ENCODE data around the gene RBL2. TPM values are rescaled to one million over a fixed set of nuclear protein-coding genes. Genes with fewer than 3 reads are reported as not detected.

RBL2 gene
- total and polyA plus RNA-seq, 9 of the 15 experiments (the other 6 are each of a cell fraction or from before 2014, with no cell fraction given): 7.8 to 76.3 (median 28.5) TPM

DNA sequence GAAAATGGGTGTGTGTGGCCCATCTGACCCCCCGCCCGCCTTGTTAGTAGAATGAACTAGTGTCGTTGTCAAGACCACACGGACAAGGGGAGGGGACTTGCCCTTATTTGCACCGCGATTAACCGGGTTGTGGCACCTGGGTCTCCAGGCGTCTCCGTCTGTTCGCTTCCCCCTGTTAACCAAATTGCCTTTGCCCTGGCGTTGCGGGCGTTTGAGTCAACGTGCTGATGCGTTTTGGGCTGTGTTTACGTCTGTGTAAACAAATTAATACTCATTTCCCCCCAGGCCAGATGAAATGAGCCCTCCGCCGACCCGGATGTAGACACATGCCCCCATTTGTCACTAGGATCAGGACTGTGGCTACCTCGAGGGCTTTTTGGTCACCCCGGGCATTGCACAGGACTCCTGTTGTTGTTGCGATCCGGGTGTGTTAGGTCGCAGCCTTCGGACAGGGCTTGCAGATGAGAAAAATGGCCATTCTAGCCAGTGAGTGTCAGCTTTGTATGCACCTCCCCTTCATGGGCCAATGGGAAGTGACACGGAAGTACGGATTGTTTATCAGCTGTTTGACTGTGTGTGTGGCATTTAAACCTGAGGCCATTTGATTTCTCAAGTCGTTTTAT, 906 bp downstream of the RBL2 start (continued):
- TF ChIP-seq, protein P1, sequence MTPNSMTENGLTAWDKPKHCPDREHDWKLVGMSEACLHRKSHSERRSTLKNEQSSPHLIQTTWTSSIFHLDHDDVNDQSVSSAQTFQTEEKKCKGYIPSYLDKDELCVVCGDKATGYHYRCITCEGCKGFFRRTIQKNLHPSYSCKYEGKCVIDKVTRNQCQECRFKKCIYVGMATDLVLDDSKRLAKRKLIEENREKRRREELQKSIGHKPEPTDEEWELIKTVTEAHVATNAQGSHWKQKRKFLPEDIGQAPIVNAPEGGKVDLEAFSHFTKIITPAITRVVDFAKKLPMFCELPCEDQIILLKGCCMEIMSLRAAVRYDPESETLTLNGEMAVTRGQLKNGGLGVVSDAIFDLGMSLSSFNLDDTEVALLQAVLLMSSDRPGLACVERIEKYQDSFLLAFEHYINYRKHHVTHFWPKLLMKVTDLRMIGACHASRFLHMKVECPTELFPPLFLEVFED (CRISPR knock-in tag; conservative IDR thresholded peaks at IDR 0.05): no peak
- no peak for TF ChIP-seq HSF4 (CRISPR knock-in tag; IDR thresholded peaks at IDR 0.05; ENCODE audit: borderline replicate concordance)
- no peak for TF ChIP-seq ADNP (tag; IDR thresholded peaks at IDR 0.05)
- TF ChIP-seq, protein P2, sequence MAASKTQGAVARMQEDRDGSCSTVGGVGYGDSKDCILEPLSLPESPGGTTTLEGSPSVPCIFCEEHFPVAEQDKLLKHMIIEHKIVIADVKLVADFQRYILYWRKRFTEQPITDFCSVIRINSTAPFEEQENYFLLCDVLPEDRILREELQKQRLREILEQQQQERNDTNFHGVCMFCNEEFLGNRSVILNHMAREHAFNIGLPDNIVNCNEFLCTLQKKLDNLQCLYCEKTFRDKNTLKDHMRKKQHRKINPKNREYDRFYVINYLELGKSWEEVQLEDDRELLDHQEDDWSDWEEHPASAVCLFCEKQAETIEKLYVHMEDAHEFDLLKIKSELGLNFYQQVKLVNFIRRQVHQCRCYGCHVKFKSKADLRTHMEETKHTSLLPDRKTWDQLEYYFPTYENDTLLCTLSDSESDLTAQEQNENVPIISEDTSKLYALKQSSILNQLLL (CRISPR knock-in tag; IDR thresholded peaks at IDR 0.05; ENCODE audit: borderline replicate concordance): no peak
- TF ChIP-seq POLR2A (conservative IDR thresholded peaks at IDR 0.05): peak; percentile 42; the same call in 1 of the 2 replicates
- TF ChIP-seq RBFOX2 (IDR thresholded peaks at IDR 0.05; ENCODE audit: low read depth, low read length): no peak
- TF ChIP-seq, protein P3, sequence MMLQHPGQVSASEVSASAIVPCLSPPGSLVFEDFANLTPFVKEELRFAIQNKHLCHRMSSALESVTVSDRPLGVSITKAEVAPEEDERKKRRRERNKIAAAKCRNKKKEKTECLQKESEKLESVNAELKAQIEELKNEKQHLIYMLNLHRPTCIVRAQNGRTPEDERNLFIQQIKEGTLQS (IDR thresholded peaks at IDR 0.05): no peak
- TF ChIP-seq, protein P3 (CRISPR knock-in tag; conservative IDR thresholded peaks at IDR 0.05): no peak
- TF ChIP-seq, protein P4, sequence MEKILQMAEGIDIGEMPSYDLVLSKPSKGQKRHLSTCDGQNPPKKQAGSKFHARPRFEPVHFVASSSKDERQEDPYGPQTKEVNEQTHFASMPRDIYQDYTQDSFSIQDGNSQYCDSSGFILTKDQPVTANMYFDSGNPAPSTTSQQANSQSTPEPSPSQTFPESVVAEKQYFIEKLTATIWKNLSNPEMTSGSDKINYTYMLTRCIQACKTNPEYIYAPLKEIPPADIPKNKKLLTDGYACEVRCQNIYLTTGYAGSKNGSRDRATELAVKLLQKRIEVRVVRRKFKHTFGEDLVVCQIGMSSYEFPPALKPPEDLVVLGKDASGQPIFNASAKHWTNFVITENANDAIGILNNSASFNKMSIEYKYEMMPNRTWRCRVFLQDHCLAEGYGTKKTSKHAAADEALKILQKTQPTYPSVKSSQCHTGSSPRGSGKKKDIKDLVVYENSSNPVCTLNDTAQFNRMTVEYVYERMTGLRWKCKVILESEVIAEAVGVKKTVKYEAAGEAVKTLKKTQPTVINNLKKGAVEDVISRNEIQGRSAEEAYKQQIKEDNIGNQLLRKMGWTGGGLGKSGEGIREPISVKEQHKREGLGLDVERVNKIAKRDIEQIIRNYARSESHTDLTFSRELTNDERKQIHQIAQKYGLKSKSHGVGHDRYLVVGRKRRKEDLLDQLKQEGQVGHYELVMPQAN (IDR thresholded peaks at IDR 0.05; ENCODE audit: borderline replicate concordance): peak; percentile 96
- peak; percentile 54 for TF ChIP-seq TAF1 (IDR thresholded peaks at IDR 0.05; ENCODE audit: control insufficient read depth, extremely low read depth, insufficient read depth, low read length, severe bottlenecking)
- no peak for TF ChIP-seq ESRRA (IDR thresholded peaks at IDR 0.05; ENCODE audit: borderline replicate concordance, low read depth)
- peak in 1 of 2 experiments; percentile 39; a peak in 1 of 4 replicates for TF ChIP-seq FOXA3 (CRISPR knock-in tag; conservative IDR thresholded peaks at IDR 0.05 in 1 of 2, IDR thresholded peaks at IDR 0.05 in 1 of 2)
- TF ChIP-seq HCFC1 (IDR thresholded peaks at IDR 0.05; ENCODE audit: low read depth, low read length): 0 out of 2 replicates have a peak, but pooled peaks have one; percentile 13
- no peak for TF ChIP-seq ATF1 (CRISPR knock-in tag; IDR thresholded peaks at IDR 0.05)
- TF ChIP-seq ATF1 (tag; IDR thresholded peaks at IDR 0.05): peak; percentile 48
- peak; percentile 64 for TF ChIP-seq NEUROD1 (IDR thresholded peaks at IDR 0.05; ENCODE audit: borderline replicate concordance, low read depth, low read length, partially characterized antibody)
- peak; percentile 80; the same call in 1 of the 2 replicates for TF ChIP-seq MBD2 (IDR thresholded peaks at IDR 0.05; ENCODE audit: borderline replicate concordance, low read depth)
- TF ChIP-seq CC2D1A (IDR thresholded peaks at IDR 0.05): no peak
- TF ChIP-seq ZNF165 (CRISPR knock-in tag; IDR thresholded peaks at IDR 0.05; ENCODE audit: borderline replicate concordance): no peak
- TF ChIP-seq MEF2A (IDR thresholded peaks at IDR 0.05; ENCODE audit: control insufficient read depth, low read depth, low read length): no peak
- TF ChIP-seq E2F3 (CRISPR knock-in tag; IDR thresholded peaks at IDR 0.05): no peak
- no peak for TF ChIP-seq EHMT2 (IDR thresholded peaks at IDR 0.05)
- peak; percentile 18; the same call in 1 of the 2 replicates for TF ChIP-seq GTF2E2 (tag; IDR thresholded peaks at IDR 0.05)
- peak; percentile 56 for TF ChIP-seq POLR2AphosphoS5 (IDR thresholded peaks at IDR 0.05; ENCODE audit: control insufficient read depth, insufficient read depth, low read depth, low read length)
- TF ChIP-seq EP400 (IDR thresholded peaks at IDR 0.05): peak; percentile 26
